Suprapubic skin (tissue), 3 donors: ENCODE data around the gene CRB2.

Experiments used
- CTCF ChIP-seq, 2 donors: fragments of 200-600 bp in 1 of 2; fragments of 450-650 bp in 1 of 2; sonication (generic) in 1 of 2; IDR thresholded peaks; one replicate each; pipeline ENCODE4 v1.5.1; 2016 to 2019; ENCODE audit warnings: antibody characterized with exemption in 2 of 2, mild to moderate bottlenecking in 1 of 2, moderate library complexity in 1 of 2
- EP300 ChIP-seq: sonication (generic); formaldehyde crosslinking; IDR thresholded peaks from one replicate; pipeline ENCODE4 v1.6.1; 2017; ENCODE audit warnings: antibody characterized with exemption

- no peak for TF ChIP-seq CTCF (IDR thresholded peaks at IDR 0.05)
- TF ChIP-seq EP300 = no peak
Measured at GRCh38 chr9:123310551-123311249, 45.3 kb upstream of the CRB2 start.
